Prostate gland (tissue), 2 donors: Measurements from ENCODE around the gene PLA2G4D. TPM values are rescaled to one million over a fixed set of nuclear protein-coding genes. Genes with fewer than 3 reads are reported as not detected.

ENCODE experiments used
- DNase-seq: peaks from one replicate; pipeline ENCODE4 v3.0.0-alpha.2; 2019; ENCODE audit warnings: low spot score
- H3K27ac ChIP-seq, 2 donors: fragments of 200-600 bp; sonication (generic); 2 replicates each; pipeline ENCODE4 v1.5.1; 2017 to 2019
- H3K27me3 ChIP-seq: fragments of 200-600 bp; sonication (generic); replicated peaks from 2 replicates; pipeline ENCODE4 v1.5.1; 2019; ENCODE audit not compliant: insufficient read depth
- H3K36me3 ChIP-seq, 2 donors: fragments of 200-600 bp; sonication (generic); 1 replicate in 1 of 2; 2 replicates in 1 of 2; pipeline versions ENCODE4 v1.5.1 to v1.8.1; 2017 to 2019
- H3K4me1 ChIP-seq: fragments of 200-600 bp; sonication (generic); replicated peaks from 2 replicates; pipeline ENCODE4 v1.5.1; 2019
- H3K4me3 ChIP-seq, 2 donors: fragments of 200-600 bp; sonication (generic); 2 replicates each; pipeline ENCODE4 v1.5.1; 2017 to 2019
- H3K9me3 ChIP-seq: fragments of 200-600 bp; sonication (generic); 2 replicates; pipeline ENCODE4 v1.5.1; 2017
- POLR2A ChIP-seq: fragments of 450-650 bp; IDR thresholded peaks from one replicate; pipeline ENCODE4 v1.6.1; 2016; ENCODE audit warnings: antibody characterized with exemption, mild to moderate bottlenecking
- POLR2AphosphoS5 ChIP-seq: sonication (generic); formaldehyde crosslinking; IDR thresholded peaks from one replicate; pipeline ENCODE4 v1.6.1; 2017; ENCODE audit warnings: antibody characterized with exemption
- WGBS: methylation state at CpG from one replicate; pipeline ENCODE4 v1.1.5; 2018; 5-methylcytosine and 5-hydroxymethylcytosine counted together
- intact Hi-C: fragments of 100-400 bp; cut with DNase I; formaldehyde crosslinking; loops from one replicate; pipeline ENCODE4 v1.14.2; 2022
- total RNA-seq, 2 donors: library from RNA; depleted of rRNA; stranded (reverse); fragments of >200 nt; gene quantifications; one replicate each; pipeline ENCODE4 v1.1.0, GENCODE V29; 2016
- TF ChIP-seq, protein P1 (sequence below), 4 experiments: fragments of 200-600 bp in 2 of 4; fragments of 450-650 bp in 2 of 4; sonication (generic) in 2 of 4; IDR thresholded peaks; 1 replicate in 3 of 4; 2 replicates in 1 of 4; pipeline ENCODE4 v1.5.1; 2016 to 2019; ENCODE audit warnings: antibody characterized with exemption in 4 of 4, mild to moderate bottlenecking in 2 of 4, moderate library complexity in 2 of 4

Gene PLA2G4D
- total RNA-seq, 2 donors from 2014 or later, result 1.5 to 2.1 TPM

DNA sequence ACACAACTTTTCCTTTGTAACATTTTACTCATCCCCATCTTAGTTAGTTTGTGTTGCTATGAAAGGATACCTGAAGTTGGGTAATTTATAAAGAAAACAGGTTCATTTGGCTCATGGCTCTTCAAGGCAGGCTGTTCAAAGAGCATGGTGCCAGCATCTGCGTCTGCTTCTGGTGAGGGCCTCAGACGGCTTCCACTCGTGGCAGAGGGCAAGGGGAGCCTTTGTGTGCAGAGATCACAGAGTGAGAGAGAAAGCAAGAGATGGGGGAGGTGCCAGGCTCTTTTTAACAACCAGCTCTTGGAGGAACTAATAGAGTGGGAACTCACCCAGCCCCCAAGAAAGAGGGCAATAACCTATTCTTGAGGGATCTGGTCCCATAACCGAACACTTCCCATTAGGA lies 39.0 kb upstream of the PLA2G4D start:
- DNase-seq, result no peak
- intact Hi-C loops, result no loop called here
- H3K4me3 ChIP-seq, result no peak overlapping the region

DNA sequence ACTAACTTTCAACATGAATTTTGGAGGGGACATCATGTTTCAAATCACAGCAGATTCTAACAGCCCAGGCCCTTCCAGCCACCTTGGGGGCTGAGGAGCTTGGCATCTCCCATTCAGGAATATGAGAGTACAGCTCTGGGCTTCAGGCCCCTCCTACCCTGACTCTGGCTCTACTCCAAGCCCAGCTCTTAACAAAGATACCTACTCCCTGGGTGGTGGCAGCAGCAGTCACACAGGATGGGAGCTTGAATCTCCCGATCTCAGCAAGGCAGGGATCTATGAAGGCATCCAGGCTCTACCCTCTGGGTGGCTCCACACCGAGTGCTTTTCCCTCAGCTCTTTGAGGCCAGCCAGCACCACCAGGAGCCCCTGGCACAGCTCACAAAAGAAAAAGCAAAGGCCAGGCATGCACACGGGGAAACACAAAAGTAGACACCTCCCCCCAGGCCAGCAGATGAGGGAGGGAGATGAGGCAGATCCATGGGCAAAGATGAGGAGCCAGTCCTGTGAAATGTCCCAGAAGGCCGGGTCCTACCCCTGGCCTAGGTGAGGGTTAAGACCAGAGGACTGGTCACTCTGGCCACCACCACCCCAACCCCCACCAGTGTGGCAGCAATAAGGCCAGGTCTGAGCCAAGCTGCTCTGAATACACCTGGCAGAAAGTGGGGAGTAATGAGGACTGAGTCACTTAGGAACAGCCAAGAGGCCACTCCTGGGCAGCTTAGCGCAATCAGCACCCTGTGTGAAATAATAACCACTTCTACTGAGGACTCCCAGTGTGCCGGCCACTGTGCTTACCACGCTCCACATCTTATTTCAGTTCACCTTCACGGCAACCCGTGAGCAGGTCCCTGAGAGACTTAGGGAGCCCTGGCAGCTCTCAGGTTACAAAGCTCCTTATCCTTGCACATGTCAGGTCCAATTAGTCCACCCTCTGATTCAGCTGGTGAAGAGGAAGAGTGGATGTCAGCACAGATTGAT lies 37.8 kb upstream of the PLA2G4D start:
- no peaks in the 10 kb centered on the region for H3K4me1 ChIP-seq
- no peaks in the 10 kb centered on the region for H3K36me3 ChIP-seq
- H3K4me3 ChIP-seq, result no peak overlapping the region
- H3K27me3 ChIP-seq, result no peaks in the 10 kb centered on the region
- no peak overlapping the region for H3K27ac ChIP-seq
- H3K9me3 ChIP-seq, result no peaks in the 10 kb centered on the region
- DNase-seq, result no peak
- intact Hi-C loops, result no loop called here
- WGBS, result 69% methylated on average over 9 of the region's 9 CpGs
- TF ChIP-seq POLR2A (no peak), POLR2AphosphoS5 (no peak)
- TF ChIP-seq, protein P1, sequence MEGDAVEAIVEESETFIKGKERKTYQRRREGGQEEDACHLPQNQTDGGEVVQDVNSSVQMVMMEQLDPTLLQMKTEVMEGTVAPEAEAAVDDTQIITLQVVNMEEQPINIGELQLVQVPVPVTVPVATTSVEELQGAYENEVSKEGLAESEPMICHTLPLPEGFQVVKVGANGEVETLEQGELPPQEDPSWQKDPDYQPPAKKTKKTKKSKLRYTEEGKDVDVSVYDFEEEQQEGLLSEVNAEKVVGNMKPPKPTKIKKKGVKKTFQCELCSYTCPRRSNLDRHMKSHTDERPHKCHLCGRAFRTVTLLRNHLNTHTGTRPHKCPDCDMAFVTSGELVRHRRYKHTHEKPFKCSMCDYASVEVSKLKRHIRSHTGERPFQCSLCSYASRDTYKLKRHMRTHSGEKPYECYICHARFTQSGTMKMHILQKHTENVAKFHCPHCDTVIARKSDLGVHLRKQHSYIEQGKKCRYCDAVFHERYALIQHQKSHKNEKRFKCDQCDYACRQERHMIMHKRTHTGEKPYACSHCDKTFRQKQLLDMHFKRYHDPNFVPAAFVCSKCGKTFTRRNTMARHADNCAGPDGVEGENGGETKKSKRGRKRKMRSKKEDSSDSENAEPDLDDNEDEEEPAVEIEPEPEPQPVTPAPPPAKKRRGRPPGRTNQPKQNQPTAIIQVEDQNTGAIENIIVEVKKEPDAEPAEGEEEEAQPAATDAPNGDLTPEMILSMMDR (IDR thresholded peaks at IDR 0.05), result no peak

More for the DNA sequence above, 39.0 kb upstream of the PLA2G4D start:
- no peaks in the 10 kb centered on the region for H3K9me3 ChIP-seq
- WGBS, result 81% methylated on average over 4 of the region's 4 CpGs
- no peaks in the 10 kb centered on the region for H3K4me1 ChIP-seq
- no peak for TF ChIP-seq POLR2A
- no peaks in the 10 kb centered on the region for H3K36me3 ChIP-seq
- H3K27ac ChIP-seq, result no peak overlapping the region
- H3K27me3 ChIP-seq, result no peaks in the 10 kb centered on the region

DNA sequence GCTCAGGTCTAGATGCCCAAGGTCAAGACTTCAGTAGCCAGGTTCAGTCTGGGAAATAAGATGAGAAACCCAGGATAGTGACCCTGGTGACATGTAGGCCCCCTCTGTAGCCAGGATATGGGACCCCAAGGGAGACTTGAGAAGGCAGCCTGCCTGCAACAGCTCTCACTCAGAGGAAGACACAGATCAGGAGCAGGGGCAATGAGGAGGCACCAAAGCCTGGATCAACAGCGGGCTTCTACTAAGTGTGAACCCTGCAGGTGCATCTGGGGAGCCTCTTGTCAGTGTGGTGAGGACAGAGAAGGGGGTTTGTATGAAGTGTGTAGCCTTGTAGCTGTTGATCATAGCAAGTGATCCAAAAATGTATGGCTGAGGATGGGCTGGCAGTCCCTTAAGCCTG lies 36.6 kb upstream of the PLA2G4D start:
- Histone ChIP-seq H3K27me3 (no peaks in the 10 kb centered on the region), H3K27ac (no peak overlapping the region), H3K9me3 (no peaks in the 10 kb centered on the region), H3K4me1 (no peaks in the 10 kb centered on the region), H3K36me3 (no peaks in the 10 kb centered on the region), H3K4me3 (no peak overlapping the region)
- intact Hi-C loops, result no loop called here
- 100% methylated on average over 1 of the region's 1 CpG for WGBS
- TF ChIP-seq POLR2A (no peak), POLR2AphosphoS5 (no peak)
- TF ChIP-seq, protein P1 (IDR thresholded peaks at IDR 0.05), result no peak
- DNase-seq, result no peak

DNA sequence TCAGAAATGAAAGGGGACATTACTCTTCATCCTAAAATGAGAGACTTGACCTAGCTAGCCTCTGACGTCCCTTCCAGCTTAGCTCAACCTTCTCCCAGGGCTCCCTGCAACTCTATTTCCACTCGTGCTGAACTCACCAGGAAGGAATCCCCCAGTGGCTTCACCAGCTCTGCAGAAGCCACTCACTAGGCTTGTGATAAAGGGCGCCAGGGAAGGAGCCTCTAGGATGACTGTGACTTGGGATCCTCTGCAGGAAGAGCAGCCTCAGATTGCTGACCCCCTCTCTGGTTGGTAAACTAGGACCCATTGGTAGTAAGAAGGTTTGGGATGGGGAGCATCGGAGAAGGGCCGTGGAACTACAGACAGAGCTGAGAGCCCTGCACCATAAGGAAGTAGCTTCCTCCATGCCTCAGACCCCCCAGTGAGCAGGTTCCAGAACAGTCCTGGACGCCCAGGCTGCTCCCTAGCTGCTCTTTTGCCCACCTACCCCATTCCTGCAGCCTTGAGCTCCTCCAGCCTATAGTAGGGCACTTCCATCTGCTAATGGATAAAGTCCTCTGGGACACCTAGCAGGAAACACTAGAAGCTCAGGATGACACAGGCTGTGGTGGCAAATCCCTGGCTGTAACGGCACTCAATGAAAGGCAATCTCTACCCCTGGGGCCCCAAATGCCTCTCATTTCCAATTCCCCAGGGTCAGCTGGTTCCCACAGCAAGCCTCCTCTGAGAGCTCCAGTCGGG lies 36.1 kb upstream of the PLA2G4D start:
- 76% methylated on average over 8 of the region's 8 CpGs for WGBS
- intact Hi-C loops, result no loop called here

DNA sequence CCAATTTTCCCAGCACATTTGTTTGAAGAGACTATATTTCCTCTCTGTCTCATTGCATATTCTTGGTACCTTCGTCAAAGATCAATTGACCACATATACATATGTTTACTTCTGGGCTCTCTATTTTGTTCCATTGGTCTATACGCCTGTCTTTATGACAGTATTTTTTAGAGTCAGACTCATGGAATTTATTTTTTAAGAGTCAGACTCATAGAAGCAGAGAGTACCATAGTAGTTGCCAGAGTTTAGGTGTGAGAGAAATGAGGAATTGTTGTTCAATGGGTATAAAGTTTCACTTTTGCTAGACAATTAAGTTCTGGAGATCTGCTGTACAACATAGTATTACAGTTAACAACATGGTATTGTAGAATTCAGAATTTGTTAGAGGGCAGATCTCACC lies 35.0 kb upstream of the PLA2G4D start:
- no peaks in the 10 kb centered on the region for H3K9me3 ChIP-seq
- no peaks in the 10 kb centered on the region for H3K4me1 ChIP-seq
- WGBS, result 84% methylated on average over 2 of the region's 2 CpGs
- no peaks in the 10 kb centered on the region for H3K27me3 ChIP-seq
- DNase-seq, result no peak
- H3K27ac ChIP-seq, result no peak overlapping the region
- no peak overlapping the region for H3K4me3 ChIP-seq
- H3K36me3 ChIP-seq, result no peaks in the 10 kb centered on the region
- intact Hi-C loops, result no loop called here
- TF ChIP-seq POLR2AphosphoS5, result no peak
- TF ChIP-seq, protein P1 (IDR thresholded peaks at IDR 0.05), result no peak
- TF ChIP-seq POLR2A, result no peak

More for the DNA sequence above, 36.1 kb upstream of the PLA2G4D start:
- no peak for DNase-seq
- H3K36me3 ChIP-seq, result no peaks in the 10 kb centered on the region
- no peak for TF ChIP-seq POLR2AphosphoS5
- TF ChIP-seq, protein P1 (IDR thresholded peaks at IDR 0.05), result no peak
- H3K27ac ChIP-seq, result no peak overlapping the region
- no peak overlapping the region for H3K4me3 ChIP-seq
- no peaks in the 10 kb centered on the region for H3K9me3 ChIP-seq
- H3K27me3 ChIP-seq, result no peaks in the 10 kb centered on the region
- no peaks in the 10 kb centered on the region for H3K4me1 ChIP-seq
